C4-2B (cell line): ENCODE measurements around the gene LRRC46.

Experiments used
- ZFX ChIP-seq: fragments of 450-650 bp; IDR thresholded peaks from 2 replicates; pipeline ENCODE4 v1.6.1; 2017
- TF ChIP-seq, protein P1 (sequence below): fragments of 450-650 bp; conservative IDR thresholded peaks from 2 replicates; pipeline ENCODE4 v1.5.1; 2017; ENCODE audit warnings: mild to moderate bottlenecking

DNA sequence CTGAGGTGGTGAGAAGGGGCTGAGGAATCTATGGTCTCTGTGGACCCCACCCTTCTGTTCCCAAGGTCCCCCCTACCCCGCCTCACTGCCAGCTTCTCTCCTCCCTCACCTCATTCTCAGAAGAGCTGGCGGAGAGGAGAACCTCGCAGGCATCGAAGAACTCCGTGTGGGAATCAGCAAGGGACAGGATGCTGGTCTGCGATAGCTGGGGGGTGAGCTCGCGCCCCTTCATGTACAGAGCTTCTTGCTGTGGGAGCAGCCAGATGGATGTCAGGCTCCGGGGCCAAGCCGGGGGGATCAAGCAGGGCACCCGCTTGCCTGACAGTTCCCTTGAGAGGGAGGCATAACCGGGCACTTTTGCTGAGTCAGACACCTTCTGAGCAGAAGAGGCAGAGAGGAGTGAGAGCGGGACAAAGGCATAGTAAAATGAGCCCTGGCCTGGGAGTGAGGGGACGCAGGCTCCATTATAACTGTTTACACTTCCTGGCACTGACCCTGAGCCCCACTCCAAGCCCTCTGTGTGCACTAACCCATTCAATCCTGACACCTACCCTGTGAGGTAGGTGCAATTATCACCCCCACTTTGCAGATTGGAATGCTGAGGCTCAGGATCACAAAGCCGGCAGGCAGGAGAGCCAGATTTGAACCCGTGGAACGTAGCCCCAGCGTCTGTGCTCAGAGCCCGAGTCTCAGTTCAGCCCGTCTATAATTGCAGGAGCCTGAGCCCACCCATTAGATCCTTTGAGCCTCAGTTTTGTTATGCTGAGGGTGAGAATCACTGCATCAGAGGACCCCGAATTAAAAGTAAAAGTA is 16.2 kb upstream of the LRRC46 start:
- TF ChIP-seq, protein P1, sequence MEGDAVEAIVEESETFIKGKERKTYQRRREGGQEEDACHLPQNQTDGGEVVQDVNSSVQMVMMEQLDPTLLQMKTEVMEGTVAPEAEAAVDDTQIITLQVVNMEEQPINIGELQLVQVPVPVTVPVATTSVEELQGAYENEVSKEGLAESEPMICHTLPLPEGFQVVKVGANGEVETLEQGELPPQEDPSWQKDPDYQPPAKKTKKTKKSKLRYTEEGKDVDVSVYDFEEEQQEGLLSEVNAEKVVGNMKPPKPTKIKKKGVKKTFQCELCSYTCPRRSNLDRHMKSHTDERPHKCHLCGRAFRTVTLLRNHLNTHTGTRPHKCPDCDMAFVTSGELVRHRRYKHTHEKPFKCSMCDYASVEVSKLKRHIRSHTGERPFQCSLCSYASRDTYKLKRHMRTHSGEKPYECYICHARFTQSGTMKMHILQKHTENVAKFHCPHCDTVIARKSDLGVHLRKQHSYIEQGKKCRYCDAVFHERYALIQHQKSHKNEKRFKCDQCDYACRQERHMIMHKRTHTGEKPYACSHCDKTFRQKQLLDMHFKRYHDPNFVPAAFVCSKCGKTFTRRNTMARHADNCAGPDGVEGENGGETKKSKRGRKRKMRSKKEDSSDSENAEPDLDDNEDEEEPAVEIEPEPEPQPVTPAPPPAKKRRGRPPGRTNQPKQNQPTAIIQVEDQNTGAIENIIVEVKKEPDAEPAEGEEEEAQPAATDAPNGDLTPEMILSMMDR: no peak
- TF ChIP-seq ZFX: no peak
